ENCODE results near the gene SLC6A18.

SLC6A18 gene

GRCh38 chr5:1278216-1278615 is 53.0 kb downstream of the SLC6A18 start:
- Histone ChIP-seq H3K9me2 (replicated peaks; ENCODE audit: insufficient read depth, low read length) (no peaks in the 10 kb centered on the region), H3K9ac (ENCODE audit: low read length) (no peak overlapping the region), H3K9me3 (ENCODE audit: insufficient read depth, low read length) (no peaks in the 10 kb centered on the region), H3K4me2 (ENCODE audit: low read depth, low read length, poor library complexity, severe bottlenecking) (no peak overlapping the region), H4K20me1 (ENCODE audit: low read depth, low read length) (no peaks in the 10 kb centered on the region), H3K4me3 (ENCODE audit: insufficient read depth, low read length, poor library complexity, severe bottlenecking) (no peak overlapping the region), H3K27me3 (ENCODE audit: low read length) (no peaks in the 10 kb centered on the region), H3F3A (ENCODE audit: insufficient read depth) (no peaks in the 10 kb centered on the region), H3K79me2 (ENCODE audit: insufficient read depth, low read length) (peaks cover 37% of the 10 kb centered on the region), H3K27ac (ENCODE audit: low read depth, low read length) (no peak overlapping the region), H2AFZ (ENCODE audit: low read depth, low read length, severe bottlenecking) (no peak overlapping the region), H3K36me3 (ENCODE audit: low read length) (0 out of 2 replicates have a peak, but pooled peaks cover 4% of the 10 kb centered on the region)
- TF ChIP-seq CTCF (IDR thresholded peaks at IDR 0.05; ENCODE audit: insufficient read depth, low read length, poor library complexity, severe bottlenecking) (no peak), EZH2phosphoT487 (conservative IDR thresholded peaks at IDR 0.05; ENCODE audit: low read length) (no peak)

GRCh38 chr5:1278656-1279442 is 53.7 kb downstream of the SLC6A18 start:
- H3K9me3 ChIP-seq (ENCODE audit: insufficient read depth, low read length): no peaks in the 10 kb centered on the region
- no peak overlapping the region for H2AFZ ChIP-seq (ENCODE audit: low read depth, low read length, severe bottlenecking)
- no peak overlapping the region for H3K4me3 ChIP-seq (ENCODE audit: insufficient read depth, low read length, poor library complexity, severe bottlenecking)
- no peak overlapping the region for H3K27ac ChIP-seq (ENCODE audit: low read depth, low read length)
- no peaks in the 10 kb centered on the region for H3K27me3 ChIP-seq (ENCODE audit: low read length)
- no peak overlapping the region for H3K4me2 ChIP-seq (ENCODE audit: low read depth, low read length, poor library complexity, severe bottlenecking)
- peaks cover 40% of the 10 kb centered on the region for H3K79me2 ChIP-seq (ENCODE audit: insufficient read depth, low read length)
- no peak overlapping the region for H3K9ac ChIP-seq (ENCODE audit: low read length)
- H4K20me1 ChIP-seq (ENCODE audit: low read depth, low read length): no peaks in the 10 kb centered on the region
- no peaks in the 10 kb centered on the region for H3K9me2 ChIP-seq (replicated peaks; ENCODE audit: insufficient read depth, low read length)
- 0 out of 2 replicates have a peak, but pooled peaks cover 4% of the 10 kb centered on the region for H3K36me3 ChIP-seq (ENCODE audit: low read length)
- H3F3A ChIP-seq (ENCODE audit: insufficient read depth): no peaks in the 10 kb centered on the region
- TF ChIP-seq EZH2phosphoT487 (conservative IDR thresholded peaks at IDR 0.05; ENCODE audit: low read length) (no peak), CTCF (IDR thresholded peaks at IDR 0.05; ENCODE audit: insufficient read depth, low read length, poor library complexity, severe bottlenecking) (no peak)

GRCh38 chr5:1279443-1280151 is 54.4 kb downstream of the SLC6A18 start:
- no peak overlapping the region for H3K27ac ChIP-seq (ENCODE audit: low read depth, low read length)
- H3K9me2 ChIP-seq (replicated peaks; ENCODE audit: insufficient read depth, low read length): no peaks in the 10 kb centered on the region
- H2AFZ ChIP-seq (ENCODE audit: low read depth, low read length, severe bottlenecking): no peak overlapping the region
- no peak overlapping the region for H3K4me3 ChIP-seq (ENCODE audit: insufficient read depth, low read length, poor library complexity, severe bottlenecking)
- TF ChIP-seq EZH2phosphoT487 (conservative IDR thresholded peaks at IDR 0.05; ENCODE audit: low read length): no peak
- no peak for TF ChIP-seq CTCF (IDR thresholded peaks at IDR 0.05; ENCODE audit: insufficient read depth, low read length, poor library complexity, severe bottlenecking)
- H3K9me3 ChIP-seq (ENCODE audit: insufficient read depth, low read length): no peaks in the 10 kb centered on the region
- no peak overlapping the region for H3K4me2 ChIP-seq (ENCODE audit: low read depth, low read length, poor library complexity, severe bottlenecking)
- H3K79me2 ChIP-seq (ENCODE audit: insufficient read depth, low read length): peaks cover 38% of the 10 kb centered on the region
- no peaks in the 10 kb centered on the region for H4K20me1 ChIP-seq (ENCODE audit: low read depth, low read length)
- no peaks in the 10 kb centered on the region for H3K27me3 ChIP-seq (ENCODE audit: low read length)
- H3K9ac ChIP-seq (ENCODE audit: low read length): no peak overlapping the region
- H3K36me3 ChIP-seq (ENCODE audit: low read length): 0 out of 2 replicates have a peak, but pooled peaks cover 2% of the 10 kb centered on the region
- H3F3A ChIP-seq (ENCODE audit: insufficient read depth): no peaks in the 10 kb centered on the region

All from SU-DHL-6 (cell line).